PFSK-1 (cell line): ENCODE data around the gene CEP128.

ENCODE experiments used
- FOXP2 ChIP-seq: optimal IDR thresholded peaks from 2 replicates; pipeline ENCODE3; 2011; ENCODE audit warnings: borderline replicate concordance, control low read depth, inconsistent platforms; ENCODE audit not compliant: insufficient read depth; ENCODE audit errors: extremely low read length, extremely low read depth
- POLR2AphosphoS5 ChIP-seq: IDR thresholded peaks from 2 replicates; pipeline ENCODE4 v1.6.1; 2012; ENCODE audit warnings: low read depth, mild to moderate bottlenecking, control low read depth, low read length, moderate library complexity
- REST ChIP-seq, 2 experiments: IDR thresholded peaks; 2 replicates each; pipeline versions ENCODE4 v1.6.1 to v1.8.0; 2011 to 2012; ENCODE audit warnings: low read depth in 2 of 2, low read length in 2 of 2, control low read depth in 1 of 2, inconsistent platforms in 1 of 2, mild to moderate bottlenecking in 1 of 2, moderate library complexity in 1 of 2; ENCODE audit not compliant: insufficient read depth in 1 of 2
- SIN3A ChIP-seq: IDR thresholded peaks from 2 replicates; pipeline ENCODE4 v1.6.1; 2012; ENCODE audit warnings: mild to moderate bottlenecking, low read length, moderate library complexity, borderline replicate concordance; ENCODE audit not compliant: insufficient read depth
- TAF1 ChIP-seq: IDR thresholded peaks from 2 replicates; pipeline ENCODE4 v1.6.1; 2012; ENCODE audit warnings: low read length, control low read depth, borderline replicate concordance; ENCODE audit not compliant: insufficient read depth

The CEP128 gene

GRCh38 chr14:80560800-80561657 is 380.5 kb downstream of the CEP128 start:
- TF ChIP-seq FOXP2: no peak
- TF ChIP-seq SIN3A: no peak

GRCh38 chr14:80554139-80554538 is 387.4 kb downstream of the CEP128 start:
- TF ChIP-seq FOXP2 (no peak), SIN3A (no peak), REST (IDR thresholded peaks at IDR 0.05; ENCODE audit: insufficient read depth in 1 of 2, low read depth in 2 of 2, low read length in 2 of 2) (no peak), POLR2AphosphoS5 (no peak), TAF1 (no peak)

- TF ChIP-seq REST (IDR thresholded peaks at IDR 0.05; ENCODE audit: insufficient read depth in 1 of 2, low read depth in 2 of 2, low read length in 2 of 2) (no peak), POLR2AphosphoS5 (no peak), SIN3A (no peak), FOXP2 (no peak), TAF1 (no peak)
Observed at GRCh38 chr14:80549141-80549540, 392.4 kb downstream of the CEP128 start.

- TF ChIP-seq SIN3A (no peak), FOXP2 (no peak), TAF1 (no peak), REST (IDR thresholded peaks at IDR 0.05; ENCODE audit: insufficient read depth in 1 of 2, low read depth in 2 of 2, low read length in 2 of 2) (no peak), POLR2AphosphoS5 (no peak)
Observed at GRCh38 chr14:80545935-80546854, 395.3 kb downstream of the CEP128 start.

GRCh38 chr14:80544366-80544765 is 397.2 kb downstream of the CEP128 start:
- TF ChIP-seq FOXP2 (no peak), REST (IDR thresholded peaks at IDR 0.05; ENCODE audit: insufficient read depth in 1 of 2, low read depth in 2 of 2, low read length in 2 of 2) (no peak), TAF1 (no peak), POLR2AphosphoS5 (no peak), SIN3A (no peak)
